Measurements from ENCODE around the gene SAMSN1. TPM values are rescaled to one million over a fixed set of nuclear protein-coding genes. Genes with fewer than 3 reads are reported as not detected.

The SAMSN1 gene
- total RNA-seq, 1 donor from 2014 or later = 1.2 TPM

- Histone ChIP-seq H3K9ac (no peak overlapping the region), H3K4me3 (no peak overlapping the region), H3K9me3 (ENCODE audit: low read depth) (no peaks in the 10 kb centered on the region), H3K4me1 (no peaks in the 10 kb centered on the region), H3K27me3 (no peaks in the 10 kb centered on the region), H3K79me2 (ENCODE audit: low read depth) (no peaks in the 10 kb centered on the region), H3K4me2 (no peak overlapping the region), H2AFZ (replicated peaks) (no peak overlapping the region), H3K27ac (no peak overlapping the region), H3K36me3 (no peaks in the 10 kb centered on the region), H4K20me1 (ENCODE audit: low read depth) (no peaks in the 10 kb centered on the region), H3F3A (ENCODE audit: low read depth) (no peaks in the 10 kb centered on the region)
- no peaks in the 10 kb centered on the region for H3K4me1 Mint-ChIP-seq
- TF ChIP-seq CTCF (IDR thresholded peaks at IDR 0.05) (no peak), EZH2 (IDR thresholded peaks at IDR 0.05) (no peak), EZH2phosphoT487 (IDR thresholded peaks at IDR 0.05) (no peak)
- no peak for DNase-seq (ENCODE audit: low spot score)
- H3K4me3 Mint-ChIP-seq = no peak overlapping the region
- no peaks in the 10 kb centered on the region for H3K9me3 Mint-ChIP-seq
- H3K36me3 Mint-ChIP-seq = no peaks in the 10 kb centered on the region
- peaks cover 4% of the 10 kb centered on the region for H3K27me3 Mint-ChIP-seq (ENCODE audit: insufficient read depth, low read depth)
- H3K27ac Mint-ChIP-seq = no peak overlapping the region
These were observed 71.1 kb downstream of the SAMSN1 start for GRCh38 chr21:14474995-14475394.

- Histone ChIP-seq H3K9ac (no peak overlapping the region), H4K20me1 (ENCODE audit: low read depth) (no peaks in the 10 kb centered on the region), H3K27ac (no peak overlapping the region), H3K79me2 (ENCODE audit: low read depth) (no peaks in the 10 kb centered on the region), H3K9me3 (ENCODE audit: low read depth) (no peaks in the 10 kb centered on the region), H3F3A (ENCODE audit: low read depth) (no peaks in the 10 kb centered on the region), H3K4me3 (no peak overlapping the region), H2AFZ (replicated peaks) (no peak overlapping the region), H3K4me2 (no peak overlapping the region), H3K4me1 (no peaks in the 10 kb centered on the region), H3K36me3 (no peaks in the 10 kb centered on the region), H3K27me3 (no peaks in the 10 kb centered on the region)
- Mint-ChIP-seq H3K36me3 (no peaks in the 10 kb centered on the region), H3K4me1 (no peaks in the 10 kb centered on the region), H3K9me3 (no peaks in the 10 kb centered on the region), H3K4me3 (no peak overlapping the region), H3K27ac (no peak overlapping the region), H3K27me3 (ENCODE audit: insufficient read depth, low read depth) (no peaks in the 10 kb centered on the region)
- no peak for DNase-seq (ENCODE audit: low spot score)
- TF ChIP-seq EZH2phosphoT487 (IDR thresholded peaks at IDR 0.05) (no peak), CTCF (IDR thresholded peaks at IDR 0.05) (no peak), EZH2 (IDR thresholded peaks at IDR 0.05) (no peak)
These were observed 76.5 kb downstream of the SAMSN1 start for GRCh38 chr21:14469641-14470040.

- DNase-seq (ENCODE audit: low spot score) = no peak
- Histone ChIP-seq H2AFZ (replicated peaks) (no peak overlapping the region), H3F3A (ENCODE audit: low read depth) (no peaks in the 10 kb centered on the region), H3K4me2 (no peak overlapping the region), H3K36me3 (no peaks in the 10 kb centered on the region), H3K27me3 (no peaks in the 10 kb centered on the region), H3K27ac (no peak overlapping the region), H3K9me3 (ENCODE audit: low read depth) (no peaks in the 10 kb centered on the region), H3K4me1 (no peaks in the 10 kb centered on the region), H3K79me2 (ENCODE audit: low read depth) (no peaks in the 10 kb centered on the region), H4K20me1 (ENCODE audit: low read depth) (no peaks in the 10 kb centered on the region), H3K4me3 (no peak overlapping the region), H3K9ac (no peak overlapping the region)
- H3K27me3 Mint-ChIP-seq (ENCODE audit: insufficient read depth, low read depth) = no peaks in the 10 kb centered on the region
- no peak overlapping the region for H3K4me3 Mint-ChIP-seq
- TF ChIP-seq EZH2phosphoT487 (IDR thresholded peaks at IDR 0.05) = no peak
- no peak for TF ChIP-seq EZH2 (IDR thresholded peaks at IDR 0.05)
- TF ChIP-seq CTCF (IDR thresholded peaks at IDR 0.05) = no peak
- no peak overlapping the region for H3K27ac Mint-ChIP-seq
- H3K4me1 Mint-ChIP-seq = no peaks in the 10 kb centered on the region
- no peaks in the 10 kb centered on the region for H3K9me3 Mint-ChIP-seq
- no peaks in the 10 kb centered on the region for H3K36me3 Mint-ChIP-seq
These were observed 79.4 kb downstream of the SAMSN1 start for GRCh38 chr21:14466715-14467114.
